PC-9 (cell line): ENCODE measurements around the gene CTDNEP1. TPM values are rescaled to one million over a fixed set of nuclear protein-coding genes. Genes with fewer than 3 reads are reported as not detected.

Source experiments
- BruUV-seq: library from RNA; stranded (reverse); fragments of 400-500 nt; replicated peaks from 2 replicates; lab custom pipeline; 2021; lab: Mats Ljungman, UMichigan
- CTCF ChIA-PET: fragments of 300-600 bp; sonication (Branson Sonifier 250); formaldehyde crosslinking; loops from one replicate; lab custom pipeline; 2022; ENCODE audit warnings: antibody characterized with exemption; lab: Charles Lee
- POLR2A ChIA-PET: fragments of 300-600 bp; sonication (Branson Sonifier 250); formaldehyde crosslinking; loops from one replicate; lab custom pipeline; 2022; ENCODE audit warnings: antibody characterized with exemption; ENCODE audit not compliant: unreplicated experiment; lab: Charles Lee
- DNase-seq, 2 experiments: peaks; one replicate each; pipeline versions ENCODE4 v3.0.0 to v3.0.0-alpha.2; 2015 to 2022; ENCODE audit warnings: mixed read lengths in 1 of 2
- H2AFZ ChIP-seq: fragments of 200-600 bp; sonication (generic); 2 replicates; pipeline ENCODE4 v1.8.1; 2017; ENCODE audit warnings: antibody characterized with exemption
- H3F3A ChIP-seq: fragments of 200-600 bp; sonication (generic); 2 replicates; pipeline ENCODE4 v1.8.1; 2017; ENCODE audit warnings: antibody characterized with exemption, mild to moderate bottlenecking, low read depth; ENCODE audit not compliant: insufficient read depth
- H3K27ac ChIP-seq: fragments of 200-600 bp; sonication (generic); 2 replicates; pipeline ENCODE4 v1.6.1; 2016; ENCODE audit warnings: mixed run types
- H3K27me3 ChIP-seq: fragments of 200-600 bp; sonication (generic); 2 replicates; pipeline ENCODE4 v1.6.1; 2016; ENCODE audit warnings: low read depth, mixed run types; ENCODE audit not compliant: insufficient read depth
- H3K36me3 ChIP-seq: fragments of 200-600 bp; sonication (generic); 2 replicates; pipeline ENCODE4 v1.6.1; 2016; ENCODE audit warnings: low read depth, mixed run types
- H3K4me1 ChIP-seq: fragments of 200-600 bp; sonication (generic); replicated peaks from 2 replicates; pipeline ENCODE4 v1.6.1; 2016; ENCODE audit warnings: mixed run types; ENCODE audit not compliant: insufficient read depth
- H3K4me2 ChIP-seq: fragments of 200-600 bp; sonication (generic); 2 replicates; pipeline ENCODE4 v1.6.1; 2017; ENCODE audit warnings: mixed run types
- H3K4me3 ChIP-seq: fragments of 200-600 bp; sonication (generic); 2 replicates; pipeline ENCODE4 v1.6.1; 2016; ENCODE audit warnings: mixed run types
- H3K79me2 ChIP-seq: fragments of 200-600 bp; sonication (generic); 2 replicates; pipeline ENCODE4 v1.6.1; 2017; ENCODE audit warnings: low read depth, mixed run types
- H3K9me2 ChIP-seq: fragments of 200-600 bp; sonication (generic); 2 replicates; pipeline ENCODE4 v1.8.1; 2017; ENCODE audit warnings: mild to moderate bottlenecking; ENCODE audit not compliant: insufficient read depth
- H3K9me3 ChIP-seq: fragments of 200-600 bp; sonication (generic); 2 replicates; pipeline ENCODE4 v1.8.1; 2016; ENCODE audit warnings: low read depth; ENCODE audit not compliant: insufficient read depth
- H4K20me1 ChIP-seq: fragments of 200-600 bp; sonication (generic); 2 replicates; pipeline ENCODE4 v1.8.1; 2017; ENCODE audit not compliant: insufficient read depth
- EZH2 ChIP-seq: fragments of 200-600 bp; sonication (generic); IDR thresholded peaks from 2 replicates; pipeline ENCODE4 v1.8.0; 2017; ENCODE audit warnings: antibody characterized with exemption, low read depth
- intact Hi-C: fragments of 100-400 bp; cut with micrococcal nuclease; formaldehyde crosslinking; loops from one replicate; pipeline ENCODE4 v1.10.0; 2022; ENCODE audit not compliant: unreplicated experiment
- total RNA-seq: library from RNA; stranded (reverse); gene quantifications from 2 replicates; pipeline ENCODE4 v1.2.3, GENCODE V29; 2021
- TF ChIP-seq, protein P1 (sequence below): fragments of 200-600 bp; sonication (generic); conservative IDR thresholded peaks from 2 replicates; pipeline ENCODE4 v1.6.1; 2017; ENCODE audit warnings: mixed run types, antibody characterized with exemption, mild to moderate bottlenecking, moderate library complexity

CTDNEP1 gene
- total RNA-seq, 1 experiment from 2014 or later, result 203 TPM

GRCh38 chr17:7208754-7209460 is 42.6 kb downstream of the CTDNEP1 start:
- Histone ChIP-seq H3K79me2 (0 out of 2 replicates have a peak, but pooled peaks cover 3% of the 10 kb centered on the region), H3K4me3 (no peak overlapping the region)
- POLR2A ChIA-PET, result no interaction called here

GRCh38 chr17:7208027-7208571 is 43.4 kb downstream of the CTDNEP1 start:
- Histone ChIP-seq H3K79me2 (no peaks in the 10 kb centered on the region), H3K9me2 (no peaks in the 10 kb centered on the region), H3K27me3 (no peaks in the 10 kb centered on the region), H3F3A (peaks cover 6% of the 10 kb centered on the region; the same call in 1 of the 2 replicates), H4K20me1 (no peaks in the 10 kb centered on the region), H3K36me3 (no peaks in the 10 kb centered on the region), H3K9me3 (no peaks in the 10 kb centered on the region), H3K4me3 (no peak overlapping the region), H2AFZ (no peak overlapping the region), H3K4me1 (no peaks in the 10 kb centered on the region), H3K4me2 (no peak overlapping the region), H3K27ac (no peak overlapping the region)
- DNase-seq, result no peak
- ChIA-PET POLR2A (no interaction called here), CTCF (no interaction called here)
- TF ChIP-seq, protein P1, sequence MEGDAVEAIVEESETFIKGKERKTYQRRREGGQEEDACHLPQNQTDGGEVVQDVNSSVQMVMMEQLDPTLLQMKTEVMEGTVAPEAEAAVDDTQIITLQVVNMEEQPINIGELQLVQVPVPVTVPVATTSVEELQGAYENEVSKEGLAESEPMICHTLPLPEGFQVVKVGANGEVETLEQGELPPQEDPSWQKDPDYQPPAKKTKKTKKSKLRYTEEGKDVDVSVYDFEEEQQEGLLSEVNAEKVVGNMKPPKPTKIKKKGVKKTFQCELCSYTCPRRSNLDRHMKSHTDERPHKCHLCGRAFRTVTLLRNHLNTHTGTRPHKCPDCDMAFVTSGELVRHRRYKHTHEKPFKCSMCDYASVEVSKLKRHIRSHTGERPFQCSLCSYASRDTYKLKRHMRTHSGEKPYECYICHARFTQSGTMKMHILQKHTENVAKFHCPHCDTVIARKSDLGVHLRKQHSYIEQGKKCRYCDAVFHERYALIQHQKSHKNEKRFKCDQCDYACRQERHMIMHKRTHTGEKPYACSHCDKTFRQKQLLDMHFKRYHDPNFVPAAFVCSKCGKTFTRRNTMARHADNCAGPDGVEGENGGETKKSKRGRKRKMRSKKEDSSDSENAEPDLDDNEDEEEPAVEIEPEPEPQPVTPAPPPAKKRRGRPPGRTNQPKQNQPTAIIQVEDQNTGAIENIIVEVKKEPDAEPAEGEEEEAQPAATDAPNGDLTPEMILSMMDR, result no peak
- TF ChIP-seq EZH2, result no peak
- BruUV-seq, result no TSS peak
- intact Hi-C loops, result no loop called here

More at GRCh38 chr17:7208754-7209460, 42.6 kb downstream of the CTDNEP1 start:
- DNase-seq, result no peak
- Histone ChIP-seq H3F3A (peaks cover 15% of the 10 kb centered on the region; the same call in 1 of the 2 replicates), H3K4me2 (no peak overlapping the region), H3K27ac (no peak overlapping the region), H4K20me1 (no peaks in the 10 kb centered on the region), H3K36me3 (no peaks in the 10 kb centered on the region), H3K9me3 (no peaks in the 10 kb centered on the region), H3K9me2 (no peaks in the 10 kb centered on the region), H2AFZ (no peak overlapping the region), H3K27me3 (no peaks in the 10 kb centered on the region), H3K4me1 (no peaks in the 10 kb centered on the region)
- intact Hi-C loops, result no loop called here
- TF ChIP-seq EZH2, result no peak
- TF ChIP-seq, protein P1, result no peak
- CTCF ChIA-PET, result no interaction called here
- no TSS peak for BruUV-seq

DNA sequence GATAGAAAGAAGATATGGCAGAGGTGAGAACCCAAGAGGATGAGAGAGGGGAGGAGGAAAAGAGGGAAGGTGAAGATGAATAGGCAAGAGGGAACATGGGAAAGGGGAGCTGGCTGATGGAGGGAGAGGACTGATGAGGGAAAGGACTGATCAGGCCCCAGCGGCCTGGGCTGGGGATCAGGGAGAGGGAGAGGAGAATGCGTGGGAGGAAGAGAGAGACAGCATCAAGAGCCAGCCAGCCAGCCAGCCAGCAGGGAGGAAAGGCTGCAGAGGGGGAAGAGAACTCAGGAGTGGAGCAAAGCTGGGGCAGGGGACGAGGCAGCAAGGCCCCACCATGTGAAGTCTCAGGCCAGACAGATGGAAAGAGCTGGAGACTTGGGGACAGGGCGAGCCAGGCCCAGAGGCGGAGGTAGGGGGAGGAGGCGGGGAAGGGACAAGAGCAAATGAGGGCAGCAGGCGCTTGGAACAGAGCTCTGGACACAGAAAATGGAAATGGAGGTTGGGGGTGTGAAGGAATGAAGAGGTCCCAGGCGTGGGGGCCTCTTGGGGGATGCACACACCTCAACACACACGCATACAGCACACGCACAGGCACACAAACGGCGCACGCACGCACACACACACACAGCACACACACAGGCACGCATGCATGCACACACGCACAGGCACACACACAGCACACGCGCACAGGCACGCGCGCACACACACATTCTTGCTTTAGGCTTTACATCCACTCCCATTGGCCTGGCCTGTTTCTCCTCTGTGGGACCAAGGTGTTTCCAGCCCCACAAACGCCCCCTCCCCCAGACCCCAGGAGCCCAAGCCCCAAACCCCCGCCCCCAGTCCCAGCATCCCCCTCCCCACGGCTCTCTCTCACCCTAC is 44.2 kb downstream of the CTDNEP1 start:
- no peak overlapping the region for H3K4me3 ChIP-seq
- H3K9me3 ChIP-seq, result no peaks in the 10 kb centered on the region
- ChIA-PET POLR2A (no interaction called here), CTCF (no interaction called here)
- no TSS peak for BruUV-seq
- no peaks in the 10 kb centered on the region for H3K4me1 ChIP-seq
- H3K79me2 ChIP-seq, result no peaks in the 10 kb centered on the region
- DNase-seq, result no peak
- intact Hi-C loops, result no loop called here
- no peaks in the 10 kb centered on the region for H3K27me3 ChIP-seq
- no peak for TF ChIP-seq EZH2
- TF ChIP-seq, protein P1, result no peak
- no peak overlapping the region for H3K27ac ChIP-seq
- H3F3A ChIP-seq, result 0 out of 2 replicates have a peak, but pooled peaks cover 3% of the 10 kb centered on the region
- no peaks in the 10 kb centered on the region for H4K20me1 ChIP-seq
- no peaks in the 10 kb centered on the region for H3K36me3 ChIP-seq
- H3K4me2 ChIP-seq, result no peak overlapping the region
- H2AFZ ChIP-seq, result no peak overlapping the region
- H3K9me2 ChIP-seq, result no peaks in the 10 kb centered on the region
